Measurements from ENCODE around the gene TMC2.

- TF ChIP-seq EZH2 (IDR thresholded peaks at IDR 0.05; ENCODE audit: low read depth, low read length, severe bottlenecking) (no peak), CTCF (IDR thresholded peaks at IDR 0.05; ENCODE audit: control extremely low read depth in 1 of 3, insufficient read depth in 1 of 3, low read depth in 1 of 3, low read length in 3 of 3) (no peak), E2F6 (IDR thresholded peaks at IDR 0.05) (no peak), POLR2A (IDR thresholded peaks at IDR 0.05; ENCODE audit: control extremely low read depth in 1 of 2, low read depth in 2 of 2, low read length in 2 of 2) (no peak), FOSL1 (IDR thresholded peaks at IDR 0.05; ENCODE audit: insufficient read depth, low read depth, low read length) (no peak), POLR2AphosphoS5 (IDR thresholded peaks at IDR 0.05; ENCODE audit: low read depth, low read length) (no peak), JUND (IDR thresholded peaks at IDR 0.05; ENCODE audit: low read length) (no peak), TAF1 (IDR thresholded peaks at IDR 0.05; ENCODE audit: low read depth, low read length) (no peak), SIX5 (IDR thresholded peaks at IDR 0.05; ENCODE audit: low read depth, low read length) (no peak), RAD21 (IDR thresholded peaks at IDR 0.05 in 1 of 2, conservative IDR thresholded peaks at IDR 0.05 in 1 of 2; ENCODE audit: low read depth in 2 of 2, low read length in 2 of 2) (no peak)
Observed at GRCh38 chr20:2596673-2597279, 60.4 kb downstream of the TMC2 start.

Measured in H1 (cell line).